Measurements from ENCODE around the gene LTC4S.
"Not testable (repeated sequence)": the region's sequence is repeated elsewhere in the genome, so short reads cannot be mapped to it uniquely, and the experiment has no call there.

Gene LTC4S

GRCh38 chr5:179820483-179821297, 26.9 kb downstream of the LTC4S start, which contains the start of gene SQSTM1:
SQSTM1 (plus strand) TSS chr5:179820905; CDS start chr5:179820937, 32 bp downstream.
- peak; percentile 32 for DNase-seq (ENCODE audit: low read depth)
- H3K4me3 ChIP-seq (ENCODE audit: low read depth, low read length): peak within 1 kb of the TSS; percentile 97

- peak overlapping the region; percentile 97 for H3K4me3 ChIP-seq (ENCODE audit: low read depth, low read length)
- peak; percentile 88 for DNase-seq (ENCODE audit: low read depth)
Observed at GRCh38 chr5:179821298-179822058, 27.7 kb downstream of the LTC4S start.

- H3K4me3 ChIP-seq (ENCODE audit: low read depth, low read length): peak overlapping the region; percentile 97
- DNase-seq (ENCODE audit: low read depth): no peak
Observed at GRCh38 chr5:179822059-179822432, 28.3 kb downstream of the LTC4S start.

- peak overlapping the region; percentile 97 for H3K4me3 ChIP-seq (ENCODE audit: low read depth, low read length)
- no peak for DNase-seq (ENCODE audit: low read depth)
Observed at GRCh38 chr5:179822444-179822990, 28.7 kb downstream of the LTC4S start.

- no peak overlapping the region for H3K4me3 ChIP-seq (ENCODE audit: low read depth, low read length)
- DNase-seq (ENCODE audit: low read depth): no peak
Observed at GRCh38 chr5:179823937-179824744, 30.4 kb downstream of the LTC4S start.

- no peak overlapping the region for H3K4me3 ChIP-seq (ENCODE audit: low read depth, low read length)
- no peak for DNase-seq (ENCODE audit: low read depth)
Observed at GRCh38 chr5:179824745-179825112, 30.9 kb downstream of the LTC4S start.

GRCh38 chr5:179825655-179826182, 31.9 kb downstream of the LTC4S start:
- no peak overlapping the region for H3K4me3 ChIP-seq (ENCODE audit: low read depth, low read length)
- DNase-seq (ENCODE audit: low read depth): no peak

- H3K4me3 ChIP-seq (ENCODE audit: low read depth, low read length): no peak overlapping the region
- peak; percentile 26 for DNase-seq (ENCODE audit: low read depth)
Observed at GRCh38 chr5:179827680-179828079, 33.9 kb downstream of the LTC4S start.

GRCh38 chr5:179828756-179829421, 35.1 kb downstream of the LTC4S start:
- H3K4me3 ChIP-seq (ENCODE audit: low read depth, low read length): no peak overlapping the region

GRCh38 chr5:179829732-179830435, 36.1 kb downstream of the LTC4S start:
- DNase-seq (ENCODE audit: low read depth): no peak
- no peak overlapping the region for H3K4me3 ChIP-seq (ENCODE audit: low read depth, low read length)

More at GRCh38 chr5:179828756-179829421, 35.1 kb downstream of the LTC4S start:
- no peak for DNase-seq (ENCODE audit: low read depth)

GRCh38 chr5:179830818-179831468, 37.2 kb downstream of the LTC4S start:
- DNase-seq (ENCODE audit: low read depth): no peak
- no peak overlapping the region for H3K4me3 ChIP-seq (ENCODE audit: low read depth, low read length)

- DNase-seq (ENCODE audit: low read depth): no peak
- no peak overlapping the region for H3K4me3 ChIP-seq (ENCODE audit: low read depth, low read length)
Observed at GRCh38 chr5:179832039-179832745, 38.4 kb downstream of the LTC4S start.

GRCh38 chr5:179833056-179833708, 39.4 kb downstream of the LTC4S start:
- DNase-seq (ENCODE audit: low read depth): no peak
- H3K4me3 ChIP-seq (ENCODE audit: low read depth, low read length): no peak overlapping the region

GRCh38 chr5:179833709-179834070, 39.9 kb downstream of the LTC4S start:
- H3K4me3 ChIP-seq (ENCODE audit: low read depth, low read length): no peak overlapping the region
- DNase-seq (ENCODE audit: low read depth): no peak

GRCh38 chr5:179834120-179834519, 40.3 kb downstream of the LTC4S start:
- H3K4me3 ChIP-seq (ENCODE audit: low read depth, low read length): no peak overlapping the region
- DNase-seq (ENCODE audit: low read depth): no peak

GRCh38 chr5:179834871-179835270, 41.1 kb downstream of the LTC4S start:
- DNase-seq (ENCODE audit: low read depth); H3K4me3 ChIP-seq (ENCODE audit: low read depth, low read length): not testable (repeated sequence)

Measured in skeletal muscle cell (primary cell).